ENCODE data around the gene GALNT13.

DNA sequence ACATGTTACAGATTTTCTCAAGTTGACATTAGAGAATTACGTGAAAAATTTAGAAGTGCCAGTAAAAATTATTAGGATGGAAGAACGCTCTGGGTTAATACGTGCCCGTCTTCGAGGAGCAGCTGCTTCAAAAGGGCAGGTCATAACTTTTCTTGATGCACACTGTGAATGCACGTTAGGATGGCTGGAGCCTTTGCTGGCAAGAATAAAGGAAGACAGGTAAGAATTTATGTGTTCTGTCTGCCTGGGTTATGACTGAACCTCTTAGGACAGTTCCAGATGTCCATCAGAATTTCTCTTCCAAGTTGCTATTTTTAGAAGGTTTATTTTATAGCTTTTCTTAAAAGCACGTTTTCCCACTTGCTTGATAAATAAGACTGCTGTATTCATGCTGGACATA lies 371.0 kb downstream of the GALNT13 start:
- TF ChIP-seq, protein P1, sequence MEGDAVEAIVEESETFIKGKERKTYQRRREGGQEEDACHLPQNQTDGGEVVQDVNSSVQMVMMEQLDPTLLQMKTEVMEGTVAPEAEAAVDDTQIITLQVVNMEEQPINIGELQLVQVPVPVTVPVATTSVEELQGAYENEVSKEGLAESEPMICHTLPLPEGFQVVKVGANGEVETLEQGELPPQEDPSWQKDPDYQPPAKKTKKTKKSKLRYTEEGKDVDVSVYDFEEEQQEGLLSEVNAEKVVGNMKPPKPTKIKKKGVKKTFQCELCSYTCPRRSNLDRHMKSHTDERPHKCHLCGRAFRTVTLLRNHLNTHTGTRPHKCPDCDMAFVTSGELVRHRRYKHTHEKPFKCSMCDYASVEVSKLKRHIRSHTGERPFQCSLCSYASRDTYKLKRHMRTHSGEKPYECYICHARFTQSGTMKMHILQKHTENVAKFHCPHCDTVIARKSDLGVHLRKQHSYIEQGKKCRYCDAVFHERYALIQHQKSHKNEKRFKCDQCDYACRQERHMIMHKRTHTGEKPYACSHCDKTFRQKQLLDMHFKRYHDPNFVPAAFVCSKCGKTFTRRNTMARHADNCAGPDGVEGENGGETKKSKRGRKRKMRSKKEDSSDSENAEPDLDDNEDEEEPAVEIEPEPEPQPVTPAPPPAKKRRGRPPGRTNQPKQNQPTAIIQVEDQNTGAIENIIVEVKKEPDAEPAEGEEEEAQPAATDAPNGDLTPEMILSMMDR (IDR thresholded peaks at IDR 0.05; ENCODE audit: insufficient read depth, low read length, poor library complexity, severe bottlenecking) = no peak
- TF ChIP-seq EZH2phosphoT487 (conservative IDR thresholded peaks at IDR 0.05; ENCODE audit: low read length) = no peak

Data from SU-DHL-6 (cell line).